Activated CD4-positive, CD25-positive, alpha-beta regulatory T cell treated with anti-CD3 and anti-CD28 coated beads, Interleukin-2, amount 50 U/mL, for 24 hours (primary cell): ENCODE results near the gene DAW1.

Source experiments
- ATAC-seq, 2 donors: fragments of 150-1000 bp; cut with Tn5 transposase; one replicate each; pipeline ENCODE4 v1.10.0; 2021; ENCODE audit warnings: mild to moderate bottlenecking in 1 of 2, moderate library complexity in 1 of 2

The DAW1 gene

DNA sequence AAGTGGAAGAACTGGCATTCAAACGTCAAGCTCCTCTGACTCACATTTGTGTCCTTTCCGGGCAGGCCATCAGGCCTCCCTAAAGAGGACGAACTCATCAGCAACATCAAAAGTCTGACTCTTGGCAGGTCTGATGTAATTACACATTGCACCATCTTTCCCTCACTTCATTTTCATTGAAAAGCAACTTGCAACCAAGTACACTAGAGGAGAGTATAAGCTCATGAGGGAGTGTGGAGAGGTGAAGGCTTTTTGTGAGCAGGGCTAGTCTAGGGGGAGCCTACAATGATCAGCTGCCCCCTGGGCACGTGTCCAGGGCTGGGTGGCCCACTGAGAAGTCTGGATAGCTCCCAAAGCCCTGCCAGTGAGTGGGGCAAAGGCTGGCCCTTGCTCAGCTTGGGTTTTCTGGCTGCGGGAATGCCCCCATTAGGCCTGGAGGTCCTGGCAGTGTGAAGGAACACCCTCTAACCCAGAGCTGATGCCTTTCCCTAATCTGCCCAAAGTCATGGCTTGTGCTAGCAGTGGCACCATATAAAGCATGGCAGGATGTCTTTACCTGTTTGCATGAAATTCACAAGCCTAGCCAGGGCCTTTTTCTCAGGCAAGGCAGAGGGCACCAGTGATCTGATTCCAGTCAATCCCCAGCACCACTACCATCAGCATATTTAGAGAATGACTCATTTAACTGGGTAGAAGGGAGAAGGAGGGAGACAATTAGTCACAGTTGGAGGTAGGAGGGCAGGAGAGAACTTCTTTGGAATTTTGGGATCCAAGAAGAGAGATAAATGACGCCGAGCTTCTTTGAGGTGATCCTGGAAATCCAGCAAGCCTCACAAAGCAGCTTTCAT lies 8.5 kb upstream of the DAW1 start:
- ATAC-seq = no peak

GRCh38 chr2:227864161-227864756 lies 7.2 kb upstream of the DAW1 start:
- no peak for ATAC-seq

DNA sequence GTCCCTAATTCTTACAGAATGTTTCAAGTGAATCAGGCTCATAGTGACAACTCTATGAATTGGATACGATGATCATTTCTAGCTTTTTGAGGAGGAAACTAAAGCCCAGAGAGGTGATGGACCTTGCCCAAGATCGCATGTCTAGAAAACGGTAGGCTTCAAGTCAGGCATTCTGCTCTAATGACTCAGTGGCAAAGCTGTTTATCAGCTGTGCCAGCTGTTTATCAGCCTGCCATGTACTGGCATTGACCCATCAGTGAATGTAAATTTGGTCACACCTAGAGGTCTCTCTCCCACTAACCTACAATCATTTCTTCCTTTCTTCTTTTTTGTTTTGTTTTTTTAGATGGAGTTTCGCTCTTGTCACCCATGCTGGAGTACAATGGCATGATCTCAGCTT lies 6.1 kb upstream of the DAW1 start:
- no peak for ATAC-seq

- ATAC-seq = no peak
These were observed 4.0 kb upstream of the DAW1 start for GRCh38 chr2:227867386-227867785.

GRCh38 chr2:227870710-227871374 lies 589 bp upstream of the DAW1 start:
- ATAC-seq = no peak

DNA sequence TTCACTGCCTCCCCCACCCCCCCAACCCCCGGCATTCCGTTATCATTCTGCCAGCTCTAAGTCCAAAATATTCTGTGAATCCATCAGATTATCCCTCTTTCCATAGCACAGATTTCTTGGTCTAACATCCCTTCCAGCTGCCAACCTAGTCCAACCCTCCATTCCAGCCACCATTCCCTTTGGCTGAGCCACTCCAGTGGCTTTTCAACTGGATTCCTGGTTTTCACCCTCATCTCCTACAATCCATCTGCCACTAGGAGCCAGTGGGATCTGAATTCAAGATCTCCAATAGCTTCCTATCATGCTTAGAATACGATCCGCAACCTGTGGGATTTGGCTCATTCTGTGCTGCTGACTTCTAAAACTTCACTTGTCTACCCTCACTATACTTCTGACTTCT lies 1.2 kb downstream of the DAW1 start:
- no peak for ATAC-seq

GRCh38 chr2:227876300-227876801 lies 4.9 kb downstream of the DAW1 start:
- ATAC-seq = no peak

- ATAC-seq = no peak
These were observed 6.2 kb downstream of the DAW1 start for GRCh38 chr2:227877421-227878310.

DNA sequence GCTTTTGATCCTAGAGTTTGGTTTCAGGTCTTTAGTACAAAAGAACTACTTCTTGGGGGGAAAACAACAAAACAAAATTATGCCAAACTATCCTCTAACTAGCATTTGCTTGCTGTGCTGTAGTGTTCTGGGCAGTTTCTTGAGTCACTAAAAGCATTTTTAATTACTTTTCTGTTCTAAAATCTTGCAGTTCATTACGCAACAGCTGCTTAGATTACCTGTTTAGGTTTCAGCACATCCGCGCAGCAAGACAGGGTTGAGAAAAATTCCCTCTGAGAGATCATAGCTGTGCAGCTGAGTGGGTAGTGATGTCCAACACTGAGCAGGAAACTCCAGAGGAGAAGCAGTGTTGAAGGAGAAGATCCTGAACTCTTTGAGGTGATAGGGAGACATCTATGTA lies 9.0 kb downstream of the DAW1 start:
- ATAC-seq = no peak

DNA sequence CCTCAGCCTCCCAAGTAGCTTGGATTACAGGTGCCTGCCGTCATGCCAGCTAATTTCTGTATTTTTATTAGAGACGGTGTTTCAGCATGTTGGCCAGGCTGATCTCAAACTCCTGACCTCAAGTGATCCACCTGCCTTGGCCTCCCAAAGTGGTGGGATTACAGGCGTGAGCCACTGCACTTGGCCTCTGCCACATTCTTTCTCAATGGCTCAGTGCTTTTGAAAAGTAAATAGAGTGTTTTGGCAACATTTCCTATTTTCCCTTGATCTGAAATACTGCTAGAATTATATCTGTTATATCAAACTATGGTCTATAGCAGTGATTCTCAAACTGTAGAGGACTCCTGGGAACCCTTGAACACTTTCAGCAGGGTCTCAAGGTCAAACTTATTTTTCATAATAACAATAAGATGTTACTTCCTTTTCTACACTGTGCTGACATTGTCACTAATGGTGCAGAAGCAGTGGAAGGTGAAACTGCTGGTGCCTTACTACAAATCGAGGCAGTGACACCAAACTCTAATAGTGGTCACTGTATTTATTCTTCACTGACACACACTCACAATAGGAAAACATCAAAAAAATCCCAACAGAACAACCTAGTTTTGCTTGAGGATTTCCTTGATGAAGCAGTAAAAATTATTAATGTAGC lies 10.6 kb downstream of the DAW1 start:
- no peak for ATAC-seq

GRCh38 chr2:227884511-227884947 lies 13.1 kb downstream of the DAW1 start:
- no peak for ATAC-seq

DNA sequence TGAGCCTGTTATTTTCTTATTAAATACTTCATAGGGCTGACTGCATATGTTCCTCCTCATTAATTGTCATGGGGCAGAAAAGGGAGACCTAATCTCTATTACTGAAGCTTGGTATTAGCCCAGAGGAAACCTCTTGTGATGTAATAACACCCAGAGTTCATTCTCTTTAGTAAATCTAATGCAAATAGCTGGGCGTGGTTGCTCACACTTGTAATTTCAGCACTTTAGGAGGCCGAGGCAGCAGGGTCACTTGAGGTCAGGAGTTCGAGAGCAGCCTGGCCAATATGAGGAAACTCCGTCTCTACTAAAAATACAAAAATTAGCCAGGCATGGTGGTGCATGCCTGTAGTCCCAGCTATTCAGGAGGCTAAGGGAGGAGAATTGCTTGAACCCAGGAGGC lies 14.7 kb downstream of the DAW1 start:
- no peak for ATAC-seq

DNA sequence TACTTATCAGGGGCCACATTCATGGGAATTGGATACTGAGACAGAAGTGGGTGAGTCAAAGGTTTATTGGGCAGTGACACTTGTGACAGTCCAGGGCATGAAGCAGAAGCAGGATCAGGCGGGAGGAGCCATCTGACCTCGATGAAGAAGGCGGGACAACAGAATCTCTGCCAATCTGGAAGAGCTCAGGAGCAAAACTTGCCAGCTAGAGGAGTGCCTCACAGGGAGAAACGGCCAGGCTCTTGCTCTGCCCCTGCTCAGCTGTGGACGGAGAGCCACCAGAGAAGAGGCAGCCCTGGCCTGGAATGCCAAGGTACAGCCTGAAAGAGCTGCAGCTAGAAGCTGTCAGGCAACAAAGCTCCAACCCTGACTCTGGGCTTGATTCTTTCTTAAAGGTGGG lies 16.9 kb downstream of the DAW1 start:
- ATAC-seq = no peak

- ATAC-seq = no peak
These were observed 17.9 kb downstream of the DAW1 start for GRCh38 chr2:227889336-227889735.

- peak in 1 of 2 donors; percentile 48 for ATAC-seq
These were observed 19.2 kb downstream of the DAW1 start for GRCh38 chr2:227890495-227891079.

DNA sequence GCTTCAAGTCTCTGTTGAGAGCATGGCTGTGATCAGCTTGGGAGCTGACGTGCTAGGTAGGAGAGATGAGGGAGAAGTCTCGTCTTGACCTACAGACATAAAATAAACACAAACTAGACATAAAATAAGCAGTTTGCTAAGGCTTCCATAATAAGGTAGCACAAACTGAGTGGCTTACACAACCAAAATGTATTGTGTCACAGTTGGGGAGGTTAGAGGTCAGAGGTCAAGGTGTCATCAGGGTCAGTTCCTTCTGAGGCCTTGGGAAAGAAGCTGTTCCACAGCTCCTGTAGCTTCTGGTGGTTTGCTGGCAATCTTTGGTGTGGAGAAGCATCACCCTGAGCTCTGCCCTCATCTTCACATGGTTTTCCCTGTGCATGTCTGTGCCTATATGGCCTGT lies 20.2 kb downstream of the DAW1 start:
- no peak for ATAC-seq

DNA sequence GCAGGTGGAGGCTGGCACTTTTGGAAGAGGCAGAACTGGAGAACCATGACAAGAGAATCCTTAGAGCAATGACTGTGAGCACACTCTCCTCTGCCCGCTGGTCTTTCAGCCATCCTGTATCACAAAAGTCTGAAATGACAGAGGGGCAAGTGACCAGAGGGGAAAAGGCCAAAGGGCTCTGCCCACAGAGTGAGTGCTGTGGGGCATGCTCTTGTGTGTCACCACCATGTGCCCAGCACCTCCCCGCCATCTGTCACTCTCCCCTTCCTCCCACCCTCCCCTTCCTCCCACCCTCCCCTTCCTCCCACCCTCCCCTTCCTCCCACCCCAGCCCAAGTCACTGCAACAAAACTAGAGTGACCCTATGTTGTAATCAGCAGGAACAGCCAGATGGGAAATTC lies 31.9 kb downstream of the DAW1 start:
- no peak for ATAC-seq

GRCh38 chr2:227906991-227907390 lies 35.6 kb downstream of the DAW1 start:
- no peak for ATAC-seq

DNA sequence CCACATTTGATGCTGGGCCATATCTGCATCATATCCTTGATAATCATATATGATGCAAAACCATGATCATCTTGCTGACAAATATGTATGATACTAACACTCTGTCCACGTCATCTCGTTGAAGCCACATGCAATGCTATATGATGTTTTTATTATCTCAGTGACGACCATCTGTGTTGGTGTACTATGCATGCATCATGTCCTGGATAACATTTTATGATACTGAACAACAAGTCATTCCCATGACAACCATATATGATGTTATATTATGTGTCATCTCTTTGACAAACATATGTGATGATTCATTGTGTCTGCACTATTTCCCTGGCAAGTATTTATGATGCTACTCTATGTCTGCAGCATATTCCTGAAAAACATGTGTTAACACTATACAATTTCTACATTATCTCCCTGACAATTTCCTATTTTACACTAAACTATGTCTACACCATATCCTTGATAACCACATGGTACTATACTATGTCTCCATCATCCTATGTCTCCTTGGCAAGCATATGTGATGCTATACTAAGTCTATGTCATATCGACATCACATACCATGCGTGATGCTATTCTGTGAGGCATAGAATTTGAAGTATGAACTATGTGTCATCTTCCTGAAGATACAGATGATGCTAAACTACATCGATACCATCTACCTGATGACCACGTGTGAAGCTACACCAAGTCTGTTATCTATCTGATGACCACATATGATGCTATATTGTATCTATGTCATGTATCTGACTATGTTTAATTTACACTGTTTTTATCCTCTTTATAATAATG lies 37.0 kb downstream of the DAW1 start:
- peak in 1 of 2 donors; percentile 13 for ATAC-seq

DNA sequence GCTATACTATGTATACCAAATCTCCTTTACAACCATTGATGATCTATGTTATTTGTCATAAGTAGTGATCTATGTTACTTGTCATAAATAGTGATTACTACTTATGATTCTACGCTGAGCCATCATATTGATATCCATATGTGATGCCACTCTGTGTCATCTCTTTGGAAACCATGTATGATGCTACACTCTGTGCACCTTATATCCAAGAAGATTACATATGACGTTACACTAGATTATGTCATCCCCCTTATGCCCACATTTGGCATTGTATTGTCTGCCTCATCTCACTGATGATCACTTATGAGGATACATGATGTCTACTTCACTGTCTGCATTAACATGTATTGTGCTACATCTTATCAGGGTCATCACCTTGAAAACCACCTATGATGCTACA lies 42.9 kb downstream of the DAW1 start:
- ATAC-seq = peak in 1 of 2 donors; percentile 15

- no peak for ATAC-seq
These were observed 50.2 kb downstream of the DAW1 start for GRCh38 chr2:227921648-227922047.
